Activated naive CD8-positive, alpha-beta T cell treated with anti-CD3 and anti-CD28 coated beads, Interleukin-2, amount 10 ng/mL, durations not matched to agents 7 days and 5 days (primary cell): ENCODE measurements around the gene PLSCR4. TPM values are rescaled to one million over a fixed set of nuclear protein-coding genes. Genes with fewer than 3 reads are reported as not detected.

Experiments
- ATAC-seq: fragments of 150-1000 bp; cut with Tn5 transposase; one replicate; pipeline ENCODE4 v1.10.0; 2021; ENCODE audit warnings: low read depth, moderate library complexity
- POLR2A ChIA-PET: fragments of 350-600 bp; sonication (Branson Sonifier 250); formaldehyde crosslinking; loops from one replicate; lab custom pipeline; 2021; ENCODE audit warnings: antibody characterized with exemption; lab: Charles Lee
- DNase-seq: peaks from one replicate; pipeline ENCODE4 v3.0.0; 2021
- H3K27ac Mint-ChIP-seq: one replicate; pipeline ENCODE4 v1.8.0; 2022; ENCODE audit warnings: mild to moderate bottlenecking, mixed read lengths
- H3K27me3 Mint-ChIP-seq: one replicate; pipeline ENCODE4 v1.8.0; 2022; ENCODE audit warnings: mild to moderate bottlenecking, moderate library complexity, mixed read lengths
- H3K36me3 Mint-ChIP-seq: one replicate; pipeline ENCODE4 v1.8.0; 2021; ENCODE audit warnings: mild to moderate bottlenecking, mixed read lengths
- H3K4me1 Mint-ChIP-seq: one replicate; pipeline ENCODE4 v1.8.0; 2021; ENCODE audit warnings: mixed read lengths
- H3K4me3 Mint-ChIP-seq: one replicate; pipeline ENCODE4 v1.8.0; 2022; ENCODE audit warnings: mild to moderate bottlenecking, moderate library complexity, mixed read lengths
- H3K9me3 Mint-ChIP-seq: one replicate; pipeline ENCODE4 v1.8.0; 2021; ENCODE audit warnings: mixed read lengths
- total RNA-seq, 2 experiments: library from RNA; stranded (reverse); gene quantifications; one replicate each; pipeline ENCODE4 v1.2.3, GENCODE V29; 2021

PLSCR4 gene
- total RNA-seq, 2 experiments from 2014 or later = not detected

DNA sequence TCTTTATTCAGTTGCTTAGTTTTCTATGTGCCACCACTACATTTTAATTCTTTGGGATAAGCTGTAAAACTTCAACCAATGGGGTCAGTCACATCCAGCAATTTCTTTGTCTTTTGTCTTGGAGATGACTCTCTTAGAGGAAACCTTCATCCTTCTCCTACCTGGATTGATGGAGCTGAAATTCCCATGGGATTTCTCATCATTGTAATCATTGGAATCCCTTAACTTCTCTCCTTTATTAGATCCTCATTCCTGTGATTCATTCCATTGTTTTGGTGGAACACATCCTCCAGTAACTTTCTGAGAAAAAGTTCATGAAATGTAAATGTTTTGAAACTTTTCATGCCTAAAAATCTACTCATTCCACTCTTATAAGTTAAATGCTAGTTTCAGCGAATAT lies 80.3 kb downstream of the PLSCR4 start:
- Mint-ChIP-seq H3K9me3 (no peaks in the 10 kb centered on the region), H3K27ac (no peak overlapping the region), H3K4me3 (no peak overlapping the region), H3K4me1 (no peaks in the 10 kb centered on the region), H3K27me3 (no peaks in the 10 kb centered on the region), H3K36me3 (no peaks in the 10 kb centered on the region)
- ATAC-seq (no peak), DNase-seq (no peak)
- POLR2A ChIA-PET = no interaction called here

DNA sequence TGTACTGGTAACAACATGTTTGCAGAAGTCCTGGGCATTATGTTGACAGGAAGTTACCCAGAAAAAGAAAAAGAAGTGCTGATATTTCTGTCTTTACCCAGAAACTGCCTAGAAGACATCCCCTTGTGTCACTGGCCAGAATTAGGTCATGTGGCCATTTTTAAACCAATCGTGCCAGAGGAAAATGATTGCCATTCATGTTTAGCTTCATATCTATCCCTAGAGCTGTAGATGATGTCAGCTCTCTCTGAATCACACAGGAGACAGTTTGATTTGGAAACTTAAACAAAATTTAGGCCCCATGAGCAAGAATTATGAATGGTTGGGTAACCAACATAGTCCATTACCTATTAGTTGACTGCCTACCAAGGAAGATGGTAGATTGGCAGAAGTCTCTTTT lies 81.0 kb downstream of the PLSCR4 start:
- POLR2A ChIA-PET = no interaction called here
- Mint-ChIP-seq H3K4me3 (no peak overlapping the region), H3K9me3 (no peaks in the 10 kb centered on the region), H3K4me1 (no peaks in the 10 kb centered on the region), H3K27me3 (no peaks in the 10 kb centered on the region), H3K36me3 (no peaks in the 10 kb centered on the region), H3K27ac (no peak overlapping the region)
- no peak for ATAC-seq
- DNase-seq = no peak

GRCh38 chr3:146166826-146167225 lies 84.1 kb downstream of the PLSCR4 start:
- DNase-seq (no peak), ATAC-seq (no peak)
- Mint-ChIP-seq H3K36me3 (no peaks in the 10 kb centered on the region), H3K27me3 (peaks cover 20% of the 10 kb centered on the region), H3K27ac (no peak overlapping the region), H3K4me3 (no peak overlapping the region), H3K4me1 (no peaks in the 10 kb centered on the region), H3K9me3 (no peaks in the 10 kb centered on the region)
- POLR2A ChIA-PET = no interaction called here

DNA sequence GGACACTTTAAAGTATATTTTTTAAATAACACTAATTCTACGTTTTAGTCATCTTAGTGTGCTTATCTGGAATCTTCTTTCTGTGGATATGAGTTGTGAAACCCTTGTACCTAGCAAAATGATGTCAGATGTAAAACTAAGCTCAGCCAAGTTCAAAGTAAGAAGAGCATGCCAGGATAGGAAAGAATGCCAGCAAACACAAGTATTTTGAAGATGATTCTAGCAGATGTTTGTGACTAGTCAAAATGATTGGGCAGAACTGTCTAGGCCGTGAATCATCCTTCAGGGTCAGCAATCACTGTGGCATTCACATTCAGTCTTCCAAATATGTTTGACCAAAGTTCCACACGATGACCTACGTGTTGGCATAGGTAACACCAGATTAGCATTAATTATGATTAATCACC lies 84.5 kb downstream of the PLSCR4 start:
- no peak overlapping the region for H3K4me3 Mint-ChIP-seq
- POLR2A ChIA-PET = no interaction called here
- no peak overlapping the region for H3K27ac Mint-ChIP-seq
- H3K4me1 Mint-ChIP-seq = peaks cover 3% of the 10 kb centered on the region
- peaks cover 24% of the 10 kb centered on the region for H3K27me3 Mint-ChIP-seq
- no peak for ATAC-seq
- no peaks in the 10 kb centered on the region for H3K9me3 Mint-ChIP-seq
- no peaks in the 10 kb centered on the region for H3K36me3 Mint-ChIP-seq
- no peak for DNase-seq

GRCh38 chr3:146165877-146166276 lies 85.0 kb downstream of the PLSCR4 start:
- Mint-ChIP-seq H3K27me3 (peaks cover 26% of the 10 kb centered on the region), H3K36me3 (no peaks in the 10 kb centered on the region), H3K4me3 (no peak overlapping the region), H3K4me1 (peaks cover 3% of the 10 kb centered on the region), H3K27ac (no peak overlapping the region), H3K9me3 (no peaks in the 10 kb centered on the region)
- no peak for ATAC-seq
- no peak for DNase-seq
- POLR2A ChIA-PET = no interaction called here

DNA sequence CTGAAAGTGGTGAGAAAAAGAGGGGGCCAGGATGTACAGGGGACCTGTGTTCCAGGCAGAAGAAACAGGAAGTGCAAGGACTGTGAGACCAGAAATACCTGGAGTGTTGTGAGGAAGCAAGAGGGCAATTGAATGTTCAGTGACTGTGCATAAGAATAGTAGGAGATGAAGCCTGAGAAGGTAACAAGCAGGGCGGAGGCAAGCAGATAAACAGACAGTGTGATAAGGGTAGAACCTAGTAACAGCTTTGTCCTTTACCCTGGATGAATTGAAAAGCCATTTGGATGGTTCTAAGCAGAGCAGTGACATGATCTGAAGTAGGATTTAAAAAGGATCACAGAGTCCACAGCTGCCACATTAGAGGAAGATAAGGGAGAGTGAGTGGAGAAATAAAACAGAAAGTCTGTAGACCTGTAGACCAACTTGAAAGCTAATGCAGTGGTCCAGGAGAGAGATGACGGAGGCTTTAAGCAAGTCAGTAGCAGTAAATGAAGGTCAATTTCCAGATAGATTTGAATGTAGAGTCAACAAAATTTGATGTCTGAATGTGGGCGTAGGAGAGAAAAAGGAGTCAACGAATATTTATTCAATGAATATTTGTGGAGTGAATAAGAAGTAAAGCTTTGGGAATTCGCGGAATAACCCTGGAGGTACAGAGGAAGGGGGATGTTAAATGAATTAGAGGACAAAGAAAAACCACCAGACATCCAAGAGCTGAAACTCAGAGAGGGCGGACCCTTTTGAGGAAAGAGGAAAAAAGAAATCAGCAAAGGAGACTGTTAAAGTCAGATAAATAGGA lies 85.7 kb downstream of the PLSCR4 start:
- POLR2A ChIA-PET = no interaction called here
- peaks cover 6% of the 10 kb centered on the region for H3K4me1 Mint-ChIP-seq
- H3K27ac Mint-ChIP-seq = no peak overlapping the region
- H3K4me3 Mint-ChIP-seq = no peak overlapping the region
- no peaks in the 10 kb centered on the region for H3K9me3 Mint-ChIP-seq
- H3K27me3 Mint-ChIP-seq = peaks cover 30% of the 10 kb centered on the region
- DNase-seq (no peak), ATAC-seq (no peak)
- no peaks in the 10 kb centered on the region for H3K36me3 Mint-ChIP-seq

- H3K4me1 Mint-ChIP-seq = peaks cover 7% of the 10 kb centered on the region
- DNase-seq (no peak), ATAC-seq (no peak)
- H3K36me3 Mint-ChIP-seq = no peaks in the 10 kb centered on the region
- no peaks in the 10 kb centered on the region for H3K9me3 Mint-ChIP-seq
- no peak overlapping the region for H3K27ac Mint-ChIP-seq
- no peak overlapping the region for H3K4me3 Mint-ChIP-seq
- peaks cover 37% of the 10 kb centered on the region for H3K27me3 Mint-ChIP-seq
- POLR2A ChIA-PET = no interaction called here
These were observed 86.4 kb downstream of the PLSCR4 start for GRCh38 chr3:146164506-146164905.

DNA sequence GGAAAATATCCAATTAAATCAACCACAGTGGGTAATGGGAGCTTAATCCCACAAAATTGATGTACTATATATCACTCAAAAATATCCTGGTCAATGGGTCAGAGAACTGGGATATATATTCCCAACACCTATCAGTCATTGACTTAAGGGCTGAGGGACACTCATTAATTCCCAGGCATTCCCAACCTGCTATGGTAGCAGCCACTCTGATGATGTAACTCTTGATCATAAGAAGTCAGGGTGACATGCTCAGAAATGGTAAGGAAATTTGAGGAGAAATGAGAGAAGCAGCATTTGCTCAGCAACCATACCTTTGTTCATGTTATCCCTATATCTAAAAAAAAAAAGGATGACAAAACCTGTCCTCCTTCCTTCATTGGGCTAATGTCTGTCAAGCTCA lies 86.8 kb downstream of the PLSCR4 start:
- H3K4me1 Mint-ChIP-seq = peaks cover 7% of the 10 kb centered on the region
- DNase-seq (no peak), ATAC-seq (no peak)
- no peaks in the 10 kb centered on the region for H3K36me3 Mint-ChIP-seq
- H3K27me3 Mint-ChIP-seq = peaks cover 41% of the 10 kb centered on the region
- no peaks in the 10 kb centered on the region for H3K9me3 Mint-ChIP-seq
- POLR2A ChIA-PET = no interaction called here
- no peak overlapping the region for H3K4me3 Mint-ChIP-seq
- H3K27ac Mint-ChIP-seq = no peak overlapping the region

- Mint-ChIP-seq H3K27ac (no peak overlapping the region), H3K4me1 (peaks cover 7% of the 10 kb centered on the region), H3K9me3 (no peaks in the 10 kb centered on the region), H3K4me3 (no peak overlapping the region), H3K36me3 (no peaks in the 10 kb centered on the region), H3K27me3 (peaks cover 45% of the 10 kb centered on the region)
- POLR2A ChIA-PET = no interaction called here
- no peak for DNase-seq
- ATAC-seq = no peak
These were observed 87.3 kb downstream of the PLSCR4 start for GRCh38 chr3:146163584-146163983.

DNA sequence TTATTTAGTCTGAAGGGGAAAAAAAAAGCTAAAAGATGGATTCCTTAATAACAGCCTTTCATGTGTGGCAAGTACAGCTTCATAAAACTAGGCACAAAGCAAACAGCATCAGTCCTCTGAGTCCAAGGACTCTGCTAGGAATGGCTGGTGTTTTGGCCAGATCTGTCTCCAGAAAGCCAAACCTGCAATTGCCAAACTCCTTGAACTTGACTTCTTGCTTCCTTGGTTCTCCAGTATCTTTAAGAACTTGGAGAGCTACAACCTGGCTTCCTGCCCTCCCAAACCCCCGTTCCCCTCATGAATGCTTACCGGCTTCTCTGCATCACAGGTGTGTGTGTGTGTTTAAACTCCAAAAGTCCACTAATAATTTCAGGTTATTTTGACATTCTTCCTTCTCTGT lies 88.3 kb downstream of the PLSCR4 start:
- peaks cover 54% of the 10 kb centered on the region for H3K27me3 Mint-ChIP-seq
- no peaks in the 10 kb centered on the region for H3K36me3 Mint-ChIP-seq
- POLR2A ChIA-PET = no interaction called here
- H3K4me3 Mint-ChIP-seq = peak overlapping the region; percentile 24
- H3K27ac Mint-ChIP-seq = no peak overlapping the region
- peaks cover 7% of the 10 kb centered on the region for H3K4me1 Mint-ChIP-seq
- DNase-seq (no peak), ATAC-seq (no peak)
- H3K9me3 Mint-ChIP-seq = no peaks in the 10 kb centered on the region

DNA sequence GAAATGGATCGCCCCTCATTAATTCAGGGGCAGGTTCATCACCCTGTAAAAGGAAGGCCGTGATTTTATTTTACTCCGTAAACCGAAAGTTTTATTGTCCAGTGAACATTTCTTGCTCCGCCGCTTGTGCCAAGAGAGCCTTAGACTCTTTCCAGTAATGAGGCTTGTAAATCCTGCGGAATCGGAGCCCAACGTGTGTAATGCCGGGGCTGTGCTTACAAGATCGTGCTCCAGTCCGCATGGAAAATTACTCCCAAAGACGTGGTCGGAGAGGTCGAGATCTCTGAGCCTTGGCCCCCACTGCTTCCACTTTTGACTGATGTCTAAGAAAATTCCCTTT lies 89.3 kb downstream of the PLSCR4 start:
- ATAC-seq (no peak), DNase-seq (no peak)
- Mint-ChIP-seq H3K9me3 (no peaks in the 10 kb centered on the region), H3K27me3 (peaks cover 55% of the 10 kb centered on the region), H3K27ac (no peak overlapping the region), H3K4me3 (peak overlapping the region; percentile 64), H3K36me3 (no peaks in the 10 kb centered on the region), H3K4me1 (peaks cover 7% of the 10 kb centered on the region)
- POLR2A ChIA-PET = no interaction called here

DNA sequence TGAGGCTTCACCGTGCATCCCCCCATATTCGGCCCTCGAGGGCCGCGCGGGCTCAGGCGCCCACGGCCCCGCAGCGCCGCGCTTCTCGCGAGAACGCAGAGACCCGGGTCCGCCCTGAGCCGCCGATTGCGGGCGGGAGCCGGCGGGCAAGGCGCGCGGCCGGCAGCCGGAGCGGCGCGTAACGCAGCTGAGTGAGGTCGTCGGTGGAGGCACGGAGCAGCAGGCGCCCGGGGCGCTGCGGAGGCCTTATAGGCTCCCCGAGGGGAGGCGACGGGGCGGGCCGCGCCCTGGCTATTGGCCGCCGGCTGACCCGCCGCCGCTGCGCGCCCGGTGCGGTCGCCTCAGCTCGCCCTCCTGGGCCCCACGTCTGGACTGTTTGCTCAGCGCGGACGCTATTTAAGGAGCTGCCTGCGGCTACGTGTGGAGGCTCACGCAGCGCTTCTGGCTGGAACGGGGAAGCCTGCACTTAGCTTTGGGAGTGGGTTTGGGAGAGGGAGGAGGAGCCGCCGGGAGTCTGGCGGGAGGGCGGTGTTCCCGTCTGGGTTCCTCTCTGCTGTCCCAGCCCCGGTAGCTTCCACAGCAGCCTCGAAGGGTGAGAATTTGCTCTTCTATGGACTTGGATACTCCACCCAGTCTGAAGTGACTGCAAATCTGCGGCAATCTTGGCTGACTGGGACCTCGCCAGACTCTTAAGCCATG lies 89.8 kb downstream of the PLSCR4 start, which contains the start of gene PLOD2:
PLOD2 (minus strand) TSS at position 221 of the 699 bp plus-strand sequence; CDS start at position 26, 195 bp downstream.
- ATAC-seq = peak; percentile 73
- peaks cover 7% of the 10 kb centered on the region for H3K4me1 Mint-ChIP-seq

GRCh38 chr3:146160321-146160963 lies 90.5 kb downstream of the PLSCR4 start:
- Mint-ChIP-seq H3K27me3 (peaks cover 55% of the 10 kb centered on the region), H3K9me3 (no peaks in the 10 kb centered on the region), H3K27ac (no peak overlapping the region), H3K4me1 (peaks cover 7% of the 10 kb centered on the region), H3K36me3 (no peaks in the 10 kb centered on the region), H3K4me3 (peak overlapping the region; percentile 69)
- ATAC-seq = peak; percentile 52
- POLR2A ChIA-PET = no interaction called here
- DNase-seq = peak; percentile 30

More for the DNA sequence above, 89.8 kb downstream of the PLSCR4 start, which contains the start of gene PLOD2:
- no peaks in the 10 kb centered on the region for H3K9me3 Mint-ChIP-seq
- H3K36me3 Mint-ChIP-seq = no peaks in the 10 kb centered on the region
- POLR2A ChIA-PET = no interaction called here
- peak within 1 kb of the TSS; percentile 69 for H3K4me3 Mint-ChIP-seq
- no peak within 1 kb of the TSS for H3K27ac Mint-ChIP-seq
- peaks cover 55% of the 10 kb centered on the region for H3K27me3 Mint-ChIP-seq
- peak; percentile 48 for DNase-seq
